Erythroblast (primary cell): ENCODE results near the gene KIF5C.

Source experiments
- GATA1 ChIP-seq: IDR thresholded peaks from 2 replicates; pipeline ENCODE4 v1.6.1; 2011; ENCODE audit warnings: low read depth, mild to moderate bottlenecking, control low read depth, low read length, moderate library complexity
- POLR2A ChIP-seq: IDR thresholded peaks from 2 replicates; pipeline ENCODE4 v1.6.1; 2011; ENCODE audit warnings: mild to moderate bottlenecking, low read length

GRCh38 chr2:149034406-149034805, 159.4 kb downstream of the KIF5C start:
- no peak for TF ChIP-seq POLR2A
- TF ChIP-seq GATA1: no peak
